ENCODE data around the gene HTRA1. TPM values are rescaled to one million over a fixed set of nuclear protein-coding genes. Genes with fewer than 3 reads are reported as not detected.

HTRA1 gene
- total RNA-seq, 1 experiment from 2014 or later: 32.8 TPM

GRCh38 chr10:122505885-122506645 is 44.7 kb downstream of the HTRA1 start:
- BruUV-seq (replicated peaks): no TSS peak
- CTCF ChIA-PET: no interaction called here
- no peaks in the 10 kb centered on the region for H3K9me3 ChIP-seq (ENCODE audit: control insufficient read depth, insufficient read depth, low read depth, low read length)
- in situ Hi-C loops (cut with HindIII; ENCODE audit: low pct_unique_long_range_greater_than_20kb, low sequenced_read_pairs): no loop called here
- H3K27me3 ChIP-seq (ENCODE audit: control insufficient read depth, insufficient read depth, low read length): no peaks in the 10 kb centered on the region
- TF ChIP-seq POLR2AphosphoS5 (IDR thresholded peaks at IDR 0.05; ENCODE audit: low read depth, low read length) (no peak), TCF7L2 (IDR thresholded peaks at IDR 0.05; ENCODE audit: low read depth, low read length) (no peak), REST (IDR thresholded peaks at IDR 0.05; ENCODE audit: insufficient read depth in 1 of 2, low read depth in 2 of 2, low read length in 1 of 2) (no peak), CTCF (IDR thresholded peaks at IDR 0.05) (no peak), SIN3A (IDR thresholded peaks at IDR 0.05; ENCODE audit: borderline replicate concordance, insufficient read depth, low read depth, low read length) (no peak)
- no peak overlapping the region for H3K27ac ChIP-seq (ENCODE audit: low read length)
- ATAC-seq (no peak), DNase-seq (ENCODE audit: low read depth, low spot score) (no peak)
- POLR2A ChIA-PET: no interaction called here
- intact Hi-C loops (cut with micrococcal nuclease; ENCODE audit: unreplicated experiment): no loop called here
- no peaks in the 10 kb centered on the region for H3K36me3 ChIP-seq (ENCODE audit: control insufficient read depth, insufficient read depth, low read length)
- H3K4me3 ChIP-seq (ENCODE audit: low read depth in 2 of 2, low read length in 2 of 2): no peak overlapping the region
- H3K4me1 ChIP-seq (ENCODE audit: control insufficient read depth, insufficient read depth, low read length): no peaks in the 10 kb centered on the region

- POLR2A ChIA-PET: no interaction called here
- no TSS peak for BruUV-seq (replicated peaks)
- DNase-seq (ENCODE audit: low read depth, low spot score) (no peak), ATAC-seq (no peak)
- Histone ChIP-seq H3K4me1 (ENCODE audit: control insufficient read depth, insufficient read depth, low read length) (no peaks in the 10 kb centered on the region), H3K36me3 (ENCODE audit: control insufficient read depth, insufficient read depth, low read length) (no peaks in the 10 kb centered on the region), H3K4me3 (ENCODE audit: low read depth in 2 of 2, low read length in 2 of 2) (no peak overlapping the region), H3K27me3 (ENCODE audit: control insufficient read depth, insufficient read depth, low read length) (no peaks in the 10 kb centered on the region), H3K9me3 (ENCODE audit: control insufficient read depth, insufficient read depth, low read depth, low read length) (no peaks in the 10 kb centered on the region), H3K27ac (ENCODE audit: low read length) (no peak overlapping the region)
- intact Hi-C loops (cut with micrococcal nuclease; ENCODE audit: unreplicated experiment): no loop called here
- in situ Hi-C loops (cut with HindIII; ENCODE audit: low pct_unique_long_range_greater_than_20kb, low sequenced_read_pairs): no loop called here
- CTCF ChIA-PET: no interaction called here
- no peak for TF ChIP-seq POLR2AphosphoS5 (IDR thresholded peaks at IDR 0.05; ENCODE audit: low read depth, low read length)
- TF ChIP-seq TCF7L2 (IDR thresholded peaks at IDR 0.05; ENCODE audit: low read depth, low read length): no peak
- TF ChIP-seq CTCF (IDR thresholded peaks at IDR 0.05): no peak
- no peak for TF ChIP-seq REST (IDR thresholded peaks at IDR 0.05; ENCODE audit: insufficient read depth in 1 of 2, low read depth in 2 of 2, low read length in 1 of 2)
- no peak for TF ChIP-seq SIN3A (IDR thresholded peaks at IDR 0.05; ENCODE audit: borderline replicate concordance, insufficient read depth, low read depth, low read length)
Observed at GRCh38 chr10:122507616-122508015, 46.3 kb downstream of the HTRA1 start.
